Thyroid gland (tissue), 4 donors: ENCODE measurements around the gene ALOX5AP.

ENCODE experiments used
- CTCF ChIP-seq, 6 experiments: fragments of 200-600 bp in 3 of 6; fragments of 450-650 bp in 3 of 6; sonication (generic) in 3 of 6; IDR thresholded peaks; one replicate each; pipeline ENCODE4 v1.5.1; 2016 to 2019; ENCODE audit warnings: antibody characterized with exemption in 6 of 6, mild to moderate bottlenecking in 2 of 6, inconsistent platforms in 1 of 6, moderate library complexity in 1 of 6
- POLR2A ChIP-seq, 2 donors: fragments of 450-650 bp; IDR thresholded peaks; one replicate each; pipeline ENCODE4 v1.6.1; 2017; ENCODE audit warnings: antibody characterized with exemption in 2 of 2, mild to moderate bottlenecking in 2 of 2, moderate library complexity in 1 of 2

GRCh38 chr13:30731361-30732045, 3.8 kb upstream of the ALOX5AP start:
- TF ChIP-seq CTCF (IDR thresholded peaks at IDR 0.05) (no peak), POLR2A (IDR thresholded peaks at IDR 0.05) (no peak)
